GM23248 (cell line): ENCODE results near the gene ANKRD36B. TPM values are rescaled to one million over a fixed set of nuclear protein-coding genes. Genes with fewer than 3 reads are reported as not detected.
"Not testable (repeated sequence)": the region's sequence is repeated elsewhere in the genome, so short reads cannot be mapped to it uniquely, and the experiment has no call there.

ENCODE experiments used
- DNase-seq: peaks from one replicate; pipeline ENCODE4 v3.0.0-alpha.2; 2015
- H2AFZ ChIP-seq: fragments of 200-600 bp; sonication (generic); 2 replicates; pipeline ENCODE4 v1.6.1; 2016; ENCODE audit warnings: antibody characterized with exemption
- H3F3A ChIP-seq: fragments of 200-600 bp; sonication (generic); 2 replicates; pipeline ENCODE4 v1.6.1; 2016; ENCODE audit warnings: mild to moderate bottlenecking, antibody characterized with exemption, mixed run types; ENCODE audit not compliant: insufficient read depth
- H3K27ac ChIP-seq: fragments of 200-600 bp; sonication (generic); 2 replicates; pipeline ENCODE4 v1.5.1; 2016; ENCODE audit warnings: mild to moderate bottlenecking
- H3K27me3 ChIP-seq: fragments of 200-600 bp; sonication (generic); replicated peaks from 2 replicates; pipeline ENCODE4 v1.6.1; 2016; ENCODE audit warnings: mild to moderate bottlenecking; ENCODE audit not compliant: insufficient read depth
- H3K36me3 ChIP-seq: fragments of 200-600 bp; sonication (generic); 2 replicates; pipeline ENCODE4 v1.6.1; 2016; ENCODE audit warnings: low read depth, mild to moderate bottlenecking
- H3K4me1 ChIP-seq: fragments of 200-600 bp; sonication (generic); 2 replicates; pipeline ENCODE4 v1.6.1; 2016; ENCODE audit warnings: mild to moderate bottlenecking; ENCODE audit not compliant: insufficient read depth
- H3K4me2 ChIP-seq: fragments of 200-600 bp; sonication (generic); one replicate; pipeline ENCODE4 v1.6.1; 2016; ENCODE audit warnings: mild to moderate bottlenecking; ENCODE audit not compliant: unreplicated experiment
- H3K4me3 ChIP-seq: fragments of 200-600 bp; sonication (generic); 2 replicates; pipeline ENCODE4 v1.5.1; 2016; ENCODE audit warnings: mild to moderate bottlenecking
- H3K79me2 ChIP-seq: fragments of 200-600 bp; sonication (generic); 2 replicates; pipeline ENCODE4 v1.6.1; 2016; ENCODE audit warnings: mild to moderate bottlenecking; ENCODE audit not compliant: insufficient read depth
- H3K9ac ChIP-seq: fragments of 200-600 bp; sonication (generic); 2 replicates; pipeline ENCODE4 v1.6.1; 2016; ENCODE audit warnings: mild to moderate bottlenecking
- H3K9me2 ChIP-seq: fragments of 200-600 bp; sonication (generic); 2 replicates; pipeline ENCODE4 v1.6.1; 2016; ENCODE audit warnings: mixed run types, mild to moderate bottlenecking, moderate library complexity; ENCODE audit not compliant: insufficient read depth
- H3K9me3 ChIP-seq: fragments of 200-600 bp; sonication (generic); one replicate; pipeline ENCODE4 v1.6.1; 2017; ENCODE audit warnings: low read depth
- H4K20me1 ChIP-seq: fragments of 200-600 bp; sonication (generic); 2 replicates; pipeline ENCODE4 v1.6.0; 2016; ENCODE audit not compliant: insufficient read depth
- WGBS, 2 experiments: methylation state at CpG; one replicate each; pipeline ENCODE4 v1.1.6; 2015 to 2017; ENCODE audit warnings: low lambda C conversion rate in 2 of 2, low coverage in 1 of 2; ENCODE audit errors: missing lambda C conversion rate in 2 of 2; 5-methylcytosine and 5-hydroxymethylcytosine counted together
- in situ Hi-C: fragments of 300-500 bp; cut with MboI; formaldehyde crosslinking; loops from 2 replicates; pipeline ENCODE4 v1.15.0; 2020
- polyA plus RNA-seq: library from polyadenylated mRNA; unstranded; fragments of >200 nt; fragmentation: Nextera tagmentation; extraction: Ambion mirVana; gene quantifications from 2 replicates; pipeline ENCODE4 v1.2.1, GENCODE V29; 2016
- total RNA-seq: library from RNA; depleted of rRNA; stranded (reverse); fragments of >200 nt; shearing (Covaris generic); gene quantifications from 2 replicates; pipeline ENCODE4 v1.2.3, GENCODE V29; 2014; rRNA removed

The ANKRD36B gene
- total and polyA plus RNA-seq, 2 experiments from 2014 or later: 5.4 to 9.8 TPM

DNA sequence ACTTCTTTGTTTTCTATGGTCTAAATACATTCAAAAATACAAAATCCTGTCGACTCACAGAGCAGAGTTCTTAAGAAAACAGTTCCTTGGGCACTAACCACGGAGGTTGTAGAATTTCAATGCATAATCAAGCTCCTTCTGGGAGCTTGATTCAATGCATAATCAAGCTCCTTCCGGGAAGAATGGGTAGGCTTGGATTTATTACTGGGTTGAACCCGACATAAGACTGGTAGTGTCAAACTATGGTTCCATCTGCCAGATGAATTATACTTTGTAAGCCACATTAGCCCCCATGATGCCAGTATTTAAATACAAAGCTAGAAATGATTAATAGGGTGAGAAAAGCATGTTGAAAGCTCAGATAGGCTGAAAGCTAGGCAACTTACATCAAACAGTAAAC, 94.0 kb downstream of the ANKRD36B start:
- H3K9me2 ChIP-seq, H3K9me3 ChIP-seq, DNase-seq, H3K79me2 ChIP-seq, H3F3A ChIP-seq, H4K20me1 ChIP-seq, H3K4me3 ChIP-seq, H3K4me1 ChIP-seq, H2AFZ ChIP-seq, in situ Hi-C loops, H3K36me3 ChIP-seq, H3K4me2 ChIP-seq, H3K27ac ChIP-seq, H3K27me3 ChIP-seq, H3K9ac ChIP-seq: not testable (repeated sequence)
- 100% methylated on average over 2 to 4 of the region's 4 CpGs for WGBS, 2 experiments

DNA sequence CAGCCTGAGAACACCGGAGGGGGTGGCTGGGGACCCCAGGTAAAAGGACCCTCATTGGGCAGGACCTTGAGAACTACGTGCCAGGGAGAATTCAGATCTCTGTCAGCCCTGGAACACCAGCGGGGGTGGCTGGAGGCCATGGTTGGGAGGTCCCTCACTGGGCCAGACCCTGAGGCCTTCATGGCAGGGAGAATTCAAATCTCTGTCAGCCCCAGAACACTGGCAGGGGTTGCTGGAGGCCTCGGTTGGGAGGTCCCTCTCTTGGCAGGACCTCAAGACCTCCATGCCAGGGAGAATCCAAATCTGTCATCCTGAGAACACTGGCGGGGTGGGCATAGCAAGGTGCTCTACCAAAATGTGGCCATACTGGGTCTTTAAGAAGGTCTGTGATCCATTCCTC, 99.5 kb downstream of the ANKRD36B start:
- H3K9ac ChIP-seq, H3K79me2 ChIP-seq, DNase-seq, H2AFZ ChIP-seq, H3K9me2 ChIP-seq, H3F3A ChIP-seq, H4K20me1 ChIP-seq, H3K4me1 ChIP-seq, H3K9me3 ChIP-seq, H3K4me3 ChIP-seq, H3K36me3 ChIP-seq, H3K27me3 ChIP-seq, H3K27ac ChIP-seq, in situ Hi-C loops, H3K4me2 ChIP-seq: not testable (repeated sequence)
- WGBS, 2 experiments: 92 to 98% methylated on average over 5 of the region's 5 CpGs

Other genes starting within 250 kb of the ANKRD36B start
- gene COX5B, start 56.2 kb upstream of the ANKRD36B start, total RNA-seq: 175 and 211 TPM in 2 replicates
- 315 and 327 TPM in 2 replicates for gene COX5B, start 56.2 kb upstream of the ANKRD36B start, polyA plus RNA-seq
- gene ACTR1B, start 74.2 kb upstream of the ANKRD36B start, total RNA-seq: 63.6 and 65.8 TPM in 2 replicates
- 53.4 and 55.9 TPM in 2 replicates for gene ACTR1B, start 74.2 kb upstream of the ANKRD36B start, polyA plus RNA-seq
- gene C2orf92, start 79.8 kb upstream of the ANKRD36B start, total RNA-seq: 1.2 and 3.4 TPM in 2 replicates
- 1.1 and 1.3 TPM in 2 replicates for gene C2orf92, start 79.8 kb upstream of the ANKRD36B start, polyA plus RNA-seq
- gene ZAP70, start 123.7 kb upstream of the ANKRD36B start, total RNA-seq: not detected in 2 replicates
- not detected in 2 replicates for gene ZAP70, start 123.7 kb upstream of the ANKRD36B start, polyA plus RNA-seq